Measurements from ENCODE around the gene SULT1A1. TPM values are rescaled to one million over a fixed set of nuclear protein-coding genes. Genes with fewer than 3 reads are reported as not detected.
A peak's percentile ranks its signal among the peaks of the same experiment; 100 is the strongest.

Gene SULT1A1
- total and polyA plus RNA-seq, 2 of the 13 experiments (the other 11 are each of a cell fraction or from before 2014, with no cell fraction given), result 114 to 147 TPM

DNA sequence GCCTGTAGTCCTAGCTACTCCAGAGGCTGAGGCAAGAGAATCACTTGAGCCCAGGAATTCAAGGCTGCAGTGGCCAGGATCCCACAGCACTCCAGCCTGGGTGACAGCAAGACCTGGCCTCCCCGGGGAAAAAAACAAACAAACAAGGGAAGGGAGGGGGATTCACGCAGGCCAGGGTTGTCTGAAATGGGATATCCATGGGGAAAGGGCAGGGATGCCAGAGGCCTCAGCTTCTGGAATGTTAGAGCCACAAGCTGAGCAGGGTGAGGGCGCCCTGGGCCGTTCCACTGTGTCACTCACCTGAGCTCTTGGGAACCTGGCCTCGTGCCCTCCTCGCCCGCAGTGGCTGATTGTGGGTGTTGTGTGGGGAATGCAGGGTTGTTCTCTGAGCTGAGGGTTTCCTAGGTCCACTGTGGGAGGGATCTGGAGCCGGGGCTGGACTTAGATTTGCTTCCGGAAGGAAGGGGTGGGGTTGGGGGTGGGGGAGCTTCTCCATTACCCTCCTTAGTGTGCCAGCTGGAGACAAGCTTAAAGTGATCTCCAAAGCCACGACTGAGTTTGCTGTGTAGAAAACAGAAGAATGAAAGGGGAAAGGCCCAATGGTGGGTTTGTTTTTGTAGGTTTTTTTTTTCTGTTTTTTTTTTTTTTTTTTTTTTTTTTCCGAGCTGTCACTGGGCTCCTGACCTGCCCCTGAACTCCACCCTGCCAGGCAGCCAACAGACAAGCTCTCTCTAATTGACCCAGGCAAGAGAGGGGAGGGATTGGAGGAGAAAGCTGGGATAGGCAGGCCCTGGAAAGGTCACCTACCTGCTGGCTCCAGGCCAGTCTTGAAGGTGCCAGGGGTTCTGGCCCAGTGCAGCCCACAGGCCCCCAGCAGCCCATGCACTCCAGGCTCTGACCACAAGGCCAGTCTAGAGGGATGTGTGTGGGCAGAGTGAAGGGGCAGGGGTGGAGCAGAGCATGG, at the start of gene SULT1A1 (continued):
- TF ChIP-seq, protein P1, sequence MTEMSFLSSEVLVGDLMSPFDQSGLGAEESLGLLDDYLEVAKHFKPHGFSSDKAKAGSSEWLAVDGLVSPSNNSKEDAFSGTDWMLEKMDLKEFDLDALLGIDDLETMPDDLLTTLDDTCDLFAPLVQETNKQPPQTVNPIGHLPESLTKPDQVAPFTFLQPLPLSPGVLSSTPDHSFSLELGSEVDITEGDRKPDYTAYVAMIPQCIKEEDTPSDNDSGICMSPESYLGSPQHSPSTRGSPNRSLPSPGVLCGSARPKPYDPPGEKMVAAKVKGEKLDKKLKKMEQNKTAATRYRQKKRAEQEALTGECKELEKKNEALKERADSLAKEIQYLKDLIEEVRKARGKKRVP (CRISPR knock-in tag; IDR thresholded peaks at IDR 0.05), result 0 out of 4 replicates have a peak, but pooled peaks of 1 of the 2 experiments have one; percentile 54
- TF ChIP-seq ISL2 (CRISPR knock-in tag; IDR thresholded peaks at IDR 0.05) (no peak), XRCC5 (optimal IDR thresholded peaks at IDR 0.05; ENCODE audit: low read length) (no peak), SMAD9 (CRISPR knock-in tag; IDR thresholded peaks at IDR 0.05) (no peak), ARNT (IDR thresholded peaks at IDR 0.05) (no peak), NR2F1 (CRISPR knock-in tag; IDR thresholded peaks at IDR 0.05) (peak in 1 of 2 experiments; percentile 34; a peak in 2 of 4 replicates), ZKSCAN8 (CRISPR knock-in tag; IDR thresholded peaks at IDR 0.05; ENCODE audit: borderline replicate concordance) (0 out of 2 replicates have a peak, but pooled peaks have one; percentile 18)
- TF ChIP-seq, protein P2, sequence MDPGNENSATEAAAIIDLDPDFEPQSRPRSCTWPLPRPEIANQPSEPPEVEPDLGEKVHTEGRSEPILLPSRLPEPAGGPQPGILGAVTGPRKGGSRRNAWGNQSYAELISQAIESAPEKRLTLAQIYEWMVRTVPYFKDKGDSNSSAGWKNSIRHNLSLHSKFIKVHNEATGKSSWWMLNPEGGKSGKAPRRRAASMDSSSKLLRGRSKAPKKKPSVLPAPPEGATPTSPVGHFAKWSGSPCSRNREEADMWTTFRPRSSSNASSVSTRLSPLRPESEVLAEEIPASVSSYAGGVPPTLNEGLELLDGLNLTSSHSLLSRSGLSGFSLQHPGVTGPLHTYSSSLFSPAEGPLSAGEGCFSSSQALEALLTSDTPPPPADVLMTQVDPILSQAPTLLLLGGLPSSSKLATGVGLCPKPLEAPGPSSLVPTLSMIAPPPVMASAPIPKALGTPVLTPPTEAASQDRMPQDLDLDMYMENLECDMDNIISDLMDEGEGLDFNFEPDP (CRISPR knock-in tag; conservative IDR thresholded peaks at IDR 0.05), result no peak
- TF ChIP-seq, protein P3, sequence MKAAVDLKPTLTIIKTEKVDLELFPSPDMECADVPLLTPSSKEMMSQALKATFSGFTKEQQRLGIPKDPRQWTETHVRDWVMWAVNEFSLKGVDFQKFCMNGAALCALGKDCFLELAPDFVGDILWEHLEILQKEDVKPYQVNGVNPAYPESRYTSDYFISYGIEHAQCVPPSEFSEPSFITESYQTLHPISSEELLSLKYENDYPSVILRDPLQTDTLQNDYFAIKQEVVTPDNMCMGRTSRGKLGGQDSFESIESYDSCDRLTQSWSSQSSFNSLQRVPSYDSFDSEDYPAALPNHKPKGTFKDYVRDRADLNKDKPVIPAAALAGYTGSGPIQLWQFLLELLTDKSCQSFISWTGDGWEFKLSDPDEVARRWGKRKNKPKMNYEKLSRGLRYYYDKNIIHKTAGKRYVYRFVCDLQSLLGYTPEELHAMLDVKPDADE (CRISPR knock-in tag; IDR thresholded peaks at IDR 0.05), result no peak
- TF ChIP-seq, protein P4, sequence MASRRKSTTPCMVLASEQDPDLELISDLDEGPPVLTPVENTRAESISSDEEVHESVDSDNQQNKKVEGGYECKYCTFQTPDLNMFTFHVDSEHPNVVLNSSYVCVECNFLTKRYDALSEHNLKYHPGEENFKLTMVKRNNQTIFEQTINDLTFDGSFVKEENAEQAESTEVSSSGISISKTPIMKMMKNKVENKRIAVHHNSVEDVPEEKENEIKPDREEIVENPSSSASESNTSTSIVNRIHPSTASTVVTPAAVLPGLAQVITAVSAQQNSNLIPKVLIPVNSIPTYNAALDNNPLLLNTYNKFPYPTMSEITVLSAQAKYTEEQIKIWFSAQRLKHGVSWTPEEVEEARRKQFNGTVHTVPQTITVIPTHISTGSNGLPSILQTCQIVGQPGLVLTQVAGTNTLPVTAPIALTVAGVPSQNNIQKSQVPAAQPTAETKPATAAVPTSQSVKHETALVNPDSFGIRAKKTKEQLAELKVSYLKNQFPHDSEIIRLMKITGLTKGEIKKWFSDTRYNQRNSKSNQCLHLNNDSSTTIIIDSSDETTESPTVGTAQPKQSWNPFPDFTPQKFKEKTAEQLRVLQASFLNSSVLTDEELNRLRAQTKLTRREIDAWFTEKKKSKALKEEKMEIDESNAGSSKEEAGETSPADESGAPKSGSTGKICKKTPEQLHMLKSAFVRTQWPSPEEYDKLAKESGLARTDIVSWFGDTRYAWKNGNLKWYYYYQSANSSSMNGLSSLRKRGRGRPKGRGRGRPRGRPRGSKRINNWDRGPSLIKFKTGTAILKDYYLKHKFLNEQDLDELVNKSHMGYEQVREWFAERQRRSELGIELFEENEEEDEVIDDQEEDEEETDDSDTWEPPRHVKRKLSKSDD (CRISPR knock-in tag; IDR thresholded peaks at IDR 0.05; ENCODE audit: low read depth), result 0 out of 2 replicates have a peak, but pooled peaks have one; percentile 47
- TF ChIP-seq, protein P5, sequence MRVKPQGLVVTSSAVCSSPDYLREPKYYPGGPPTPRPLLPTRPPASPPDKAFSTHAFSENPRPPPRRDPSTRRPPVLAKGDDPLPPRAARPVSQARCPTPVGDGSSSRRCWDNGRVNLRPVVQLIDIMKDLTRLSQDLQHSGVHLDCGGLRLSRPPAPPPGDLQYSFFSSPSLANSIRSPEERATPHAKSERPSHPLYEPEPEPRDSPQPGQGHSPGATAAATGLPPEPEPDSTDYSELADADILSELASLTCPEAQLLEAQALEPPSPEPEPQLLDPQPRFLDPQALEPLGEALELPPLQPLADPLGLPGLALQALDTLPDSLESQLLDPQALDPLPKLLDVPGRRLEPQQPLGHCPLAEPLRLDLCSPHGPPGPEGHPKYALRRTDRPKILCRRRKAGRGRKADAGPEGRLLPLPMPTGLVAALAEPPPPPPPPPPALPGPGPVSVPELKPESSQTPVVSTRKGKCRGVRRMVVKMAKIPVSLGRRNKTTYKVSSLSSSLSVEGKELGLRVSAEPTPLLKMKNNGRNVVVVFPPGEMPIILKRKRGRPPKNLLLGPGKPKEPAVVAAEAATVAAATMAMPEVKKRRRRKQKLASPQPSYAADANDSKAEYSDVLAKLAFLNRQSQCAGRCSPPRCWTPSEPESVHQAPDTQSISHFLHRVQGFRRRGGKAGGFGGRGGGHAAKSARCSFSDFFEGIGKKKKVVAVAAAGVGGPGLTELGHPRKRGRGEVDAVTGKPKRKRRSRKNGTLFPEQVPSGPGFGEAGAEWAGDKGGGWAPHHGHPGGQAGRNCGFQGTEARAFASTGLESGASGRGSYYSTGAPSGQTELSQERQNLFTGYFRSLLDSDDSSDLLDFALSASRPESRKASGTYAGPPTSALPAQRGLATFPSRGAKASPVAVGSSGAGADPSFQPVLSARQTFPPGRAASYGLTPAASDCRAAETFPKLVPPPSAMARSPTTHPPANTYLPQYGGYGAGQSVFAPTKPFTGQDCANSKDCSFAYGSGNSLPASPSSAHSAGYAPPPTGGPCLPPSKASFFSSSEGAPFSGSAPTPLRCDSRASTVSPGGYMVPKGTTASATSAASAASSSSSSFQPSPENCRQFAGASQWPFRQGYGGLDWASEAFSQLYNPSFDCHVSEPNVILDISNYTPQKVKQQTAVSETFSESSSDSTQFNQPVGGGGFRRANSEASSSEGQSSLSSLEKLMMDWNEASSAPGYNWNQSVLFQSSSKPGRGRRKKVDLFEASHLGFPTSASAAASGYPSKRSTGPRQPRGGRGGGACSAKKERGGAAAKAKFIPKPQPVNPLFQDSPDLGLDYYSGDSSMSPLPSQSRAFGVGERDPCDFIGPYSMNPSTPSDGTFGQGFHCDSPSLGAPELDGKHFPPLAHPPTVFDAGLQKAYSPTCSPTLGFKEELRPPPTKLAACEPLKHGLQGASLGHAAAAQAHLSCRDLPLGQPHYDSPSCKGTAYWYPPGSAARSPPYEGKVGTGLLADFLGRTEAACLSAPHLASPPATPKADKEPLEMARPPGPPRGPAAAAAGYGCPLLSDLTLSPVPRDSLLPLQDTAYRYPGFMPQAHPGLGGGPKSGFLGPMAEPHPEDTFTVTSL (CRISPR knock-in tag; IDR thresholded peaks at IDR 0.05; ENCODE audit: borderline replicate concordance), result peak; percentile 28
- TF ChIP-seq, protein P6, sequence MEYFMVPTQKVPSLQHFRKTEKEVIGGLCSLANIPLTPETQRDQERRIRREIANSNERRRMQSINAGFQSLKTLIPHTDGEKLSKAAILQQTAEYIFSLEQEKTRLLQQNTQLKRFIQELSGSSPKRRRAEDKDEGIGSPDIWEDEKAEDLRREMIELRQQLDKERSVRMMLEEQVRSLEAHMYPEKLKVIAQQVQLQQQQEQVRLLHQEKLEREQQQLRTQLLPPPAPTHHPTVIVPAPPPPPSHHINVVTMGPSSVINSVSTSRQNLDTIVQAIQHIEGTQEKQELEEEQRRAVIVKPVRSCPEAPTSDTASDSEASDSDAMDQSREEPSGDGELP (IDR thresholded peaks at IDR 0.05; ENCODE audit: borderline replicate concordance, low read depth), result peak; percentile 62; the same call in 1 of the 2 replicates
